ENCODE measurements around the gene SPP1.
"Not testable (repeated sequence)": the region's sequence is repeated elsewhere in the genome, so short reads cannot be mapped to it uniquely, and the experiment has no call there.

The SPP1 gene

DNA sequence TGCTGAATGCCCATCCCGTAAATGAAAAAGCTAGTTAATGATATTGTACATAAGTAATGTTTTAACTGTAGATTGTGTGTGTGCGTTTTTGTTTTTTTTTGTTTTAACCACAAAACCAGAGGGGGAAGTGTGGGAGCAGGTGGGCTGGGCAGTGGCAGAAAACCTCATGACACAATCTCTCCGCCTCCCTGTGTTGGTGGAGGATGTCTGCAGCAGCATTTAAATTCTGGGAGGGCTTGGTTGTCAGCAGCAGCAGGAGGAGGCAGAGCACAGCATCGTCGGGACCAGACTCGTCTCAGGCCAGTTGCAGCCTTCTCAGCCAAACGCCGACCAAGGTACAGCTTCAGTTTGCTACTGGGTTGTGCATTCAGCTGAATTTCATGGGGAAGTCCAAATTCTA is at the start of gene SPP1:
Gene SPP1 (plus strand): TSS at position 249 of the 400 bp plus-strand sequence. CDS start 1,182 bp downstream, outside the sequence.
- peak within 1 kb of the TSS; percentile 32 for H3K27ac Mint-ChIP-seq
- H3K27me3 Mint-ChIP-seq (ENCODE audit: low read depth), result peaks cover 55% of the 10 kb centered on the region
- no peaks in the 10 kb centered on the region for H3K9me3 Mint-ChIP-seq
- H3K36me3 Mint-ChIP-seq (ENCODE audit: low read depth), result no peaks in the 10 kb centered on the region
- peak within 1 kb of the TSS; percentile 26 for H3K4me3 Mint-ChIP-seq
- peaks cover 6% of the 10 kb centered on the region for H3K4me1 Mint-ChIP-seq (ENCODE audit: low read depth)

GRCh38 chr4:87926554-87927098 is 48.9 kb upstream of the SPP1 start:
- Mint-ChIP-seq H3K4me3 (no peak overlapping the region), H3K9me3 (no peaks in the 10 kb centered on the region), H3K4me1 (ENCODE audit: low read depth) (no peaks in the 10 kb centered on the region), H3K27me3 (ENCODE audit: low read depth) (no peaks in the 10 kb centered on the region), H3K27ac (no peak overlapping the region), H3K36me3 (ENCODE audit: low read depth) (no peaks in the 10 kb centered on the region)

GRCh38 chr4:87930629-87931028 is 44.9 kb upstream of the SPP1 start:
- Mint-ChIP-seq H3K4me1 (ENCODE audit: low read depth) (no peaks in the 10 kb centered on the region), H3K9me3 (no peaks in the 10 kb centered on the region), H3K27me3 (ENCODE audit: low read depth) (peaks cover 4% of the 10 kb centered on the region), H3K4me3 (no peak overlapping the region), H3K27ac (no peak overlapping the region), H3K36me3 (ENCODE audit: low read depth) (no peaks in the 10 kb centered on the region)

DNA sequence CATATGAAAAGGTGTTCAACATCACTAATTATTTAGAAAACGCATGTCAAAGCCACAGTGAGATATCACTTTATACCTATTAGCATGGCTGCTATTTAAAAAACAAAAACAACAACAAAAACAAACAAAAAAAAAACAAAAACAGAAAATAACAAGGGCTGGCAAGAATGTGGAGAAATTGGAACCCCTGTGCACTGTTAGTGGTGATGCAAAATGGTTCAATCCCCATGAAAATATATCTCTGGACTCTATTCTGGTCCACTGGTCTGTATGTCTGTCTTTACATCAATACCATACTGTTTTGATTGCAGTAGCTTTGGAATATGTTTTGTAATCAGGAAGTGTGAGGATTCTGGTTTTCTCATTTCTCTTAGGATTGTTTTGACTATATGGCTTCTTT is 43.6 kb upstream of the SPP1 start:
- Mint-ChIP-seq H3K27ac (no peak overlapping the region), H3K27me3 (ENCODE audit: low read depth) (peaks cover 4% of the 10 kb centered on the region), H3K36me3 (ENCODE audit: low read depth) (no peaks in the 10 kb centered on the region), H3K4me3 (no peak overlapping the region), H3K9me3 (no peaks in the 10 kb centered on the region), H3K4me1 (ENCODE audit: low read depth) (no peaks in the 10 kb centered on the region)

DNA sequence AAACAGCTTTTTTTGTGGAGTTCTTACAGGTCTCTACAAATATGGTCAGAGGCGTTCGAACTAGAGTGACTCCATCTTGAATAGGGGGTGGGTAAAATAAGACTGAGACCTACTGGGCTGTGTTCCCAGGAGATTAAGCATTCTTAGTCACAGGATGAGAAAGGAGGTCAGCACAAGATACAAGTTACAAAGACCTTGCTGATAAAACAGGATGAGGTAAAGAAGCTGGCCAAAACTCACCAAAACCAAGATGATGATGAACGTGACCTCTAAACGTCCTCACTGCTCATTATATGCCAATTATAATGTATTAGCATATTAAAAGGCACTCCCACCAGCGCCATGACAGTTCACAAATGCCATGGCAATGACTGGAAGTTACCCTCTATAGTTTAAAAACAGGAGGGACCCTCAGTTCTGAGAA is 42.8 kb upstream of the SPP1 start:
- Mint-ChIP-seq H3K4me3 (no peak overlapping the region), H3K27ac (no peak overlapping the region), H3K27me3 (ENCODE audit: low read depth) (peaks cover 4% of the 10 kb centered on the region), H3K36me3 (ENCODE audit: low read depth) (no peaks in the 10 kb centered on the region), H3K9me3 (no peaks in the 10 kb centered on the region), H3K4me1 (ENCODE audit: low read depth) (no peaks in the 10 kb centered on the region)

GRCh38 chr4:87933337-87933736 is 42.2 kb upstream of the SPP1 start:
- H3K36me3 Mint-ChIP-seq (ENCODE audit: low read depth), result no peaks in the 10 kb centered on the region
- no peak overlapping the region for H3K27ac Mint-ChIP-seq
- peaks cover 4% of the 10 kb centered on the region for H3K27me3 Mint-ChIP-seq (ENCODE audit: low read depth)
- no peaks in the 10 kb centered on the region for H3K4me1 Mint-ChIP-seq (ENCODE audit: low read depth)
- no peak overlapping the region for H3K4me3 Mint-ChIP-seq
- no peaks in the 10 kb centered on the region for H3K9me3 Mint-ChIP-seq

DNA sequence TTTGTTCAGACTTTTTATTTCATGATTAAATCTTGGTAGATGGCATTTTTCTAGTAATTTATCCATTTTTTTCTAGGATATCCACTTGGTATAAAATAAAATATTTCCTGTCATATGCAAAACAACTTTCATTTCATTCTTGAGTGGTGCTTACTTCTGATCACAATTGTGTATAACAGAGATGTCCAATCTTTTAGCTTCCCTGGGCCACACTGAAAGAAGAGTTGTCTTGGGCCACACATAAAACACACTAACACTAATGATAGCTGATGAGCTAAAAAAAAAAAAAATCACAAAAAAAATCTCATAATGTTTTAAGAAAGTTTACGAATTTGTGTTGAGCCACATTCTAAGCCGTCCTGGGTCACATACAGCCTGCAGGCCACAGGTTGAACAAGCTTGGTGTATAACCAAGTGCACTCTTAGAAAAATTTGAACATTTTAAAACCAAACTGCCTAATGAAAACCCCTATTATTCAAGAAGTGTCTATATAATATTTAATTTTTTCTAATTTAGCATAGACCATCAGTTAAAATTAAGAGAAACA is 41.3 kb upstream of the SPP1 start:
- H3K4me1 Mint-ChIP-seq (ENCODE audit: low read depth), result no peaks in the 10 kb centered on the region
- no peaks in the 10 kb centered on the region for H3K36me3 Mint-ChIP-seq (ENCODE audit: low read depth)
- H3K27me3 Mint-ChIP-seq (ENCODE audit: low read depth), result peaks cover 4% of the 10 kb centered on the region
- no peak overlapping the region for H3K4me3 Mint-ChIP-seq
- H3K9me3 Mint-ChIP-seq, result no peaks in the 10 kb centered on the region
- H3K27ac Mint-ChIP-seq, result no peak overlapping the region

DNA sequence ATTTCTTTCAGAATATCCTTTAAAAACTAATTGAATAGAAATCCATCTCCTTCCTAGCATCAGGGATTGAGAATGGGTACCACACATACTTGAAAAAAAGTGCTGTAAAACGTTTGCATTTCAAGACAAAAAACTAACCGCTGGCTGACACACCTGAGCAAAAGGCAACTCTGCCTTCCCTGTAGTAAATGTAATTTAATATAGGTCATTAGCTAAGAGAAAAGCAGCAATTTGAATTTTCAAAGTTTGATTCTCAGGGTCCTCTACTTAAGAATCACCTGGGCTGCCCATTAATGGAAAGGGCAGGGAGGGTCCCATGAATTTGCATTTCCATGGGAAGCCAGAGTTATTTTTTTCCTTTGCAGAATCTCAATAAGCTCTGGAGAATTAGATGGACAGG is 40.5 kb upstream of the SPP1 start:
- no peaks in the 10 kb centered on the region for H3K4me1 Mint-ChIP-seq (ENCODE audit: low read depth)
- no peak overlapping the region for H3K4me3 Mint-ChIP-seq
- H3K36me3 Mint-ChIP-seq (ENCODE audit: low read depth), result no peaks in the 10 kb centered on the region
- H3K27ac Mint-ChIP-seq, result no peak overlapping the region
- peaks cover 4% of the 10 kb centered on the region for H3K27me3 Mint-ChIP-seq (ENCODE audit: low read depth)
- no peaks in the 10 kb centered on the region for H3K9me3 Mint-ChIP-seq

DNA sequence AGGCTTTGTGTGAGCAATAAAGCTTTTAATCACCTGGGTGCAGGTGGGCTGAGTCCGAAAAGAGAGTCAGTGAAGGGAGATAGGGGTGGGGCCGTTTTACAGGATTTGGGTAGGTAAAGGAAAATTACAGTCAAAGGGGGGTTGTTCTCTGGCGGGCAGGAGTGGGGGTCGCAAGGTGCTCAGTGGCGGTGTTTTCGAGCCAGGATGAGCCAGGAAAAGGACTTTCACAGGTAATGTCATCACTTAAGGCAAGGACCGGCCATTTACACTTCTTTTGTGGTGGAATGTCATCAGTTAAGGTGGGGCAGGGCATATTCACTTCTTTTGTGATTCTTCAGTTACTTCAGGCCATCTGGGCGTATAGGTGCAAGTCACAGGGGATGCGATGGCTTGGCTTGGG is 39.6 kb upstream of the SPP1 start:
- not testable (repeated sequence) for H3K27me3 Mint-ChIP-seq (ENCODE audit: low read depth); H3K4me1 Mint-ChIP-seq (ENCODE audit: low read depth); H3K36me3 Mint-ChIP-seq (ENCODE audit: low read depth); H3K9me3 Mint-ChIP-seq; H3K4me3 Mint-ChIP-seq; H3K27ac Mint-ChIP-seq

GRCh38 chr4:87937523-87937922 is 38.0 kb upstream of the SPP1 start:
- H3K27ac Mint-ChIP-seq, result no peak overlapping the region
- no peaks in the 10 kb centered on the region for H3K4me1 Mint-ChIP-seq (ENCODE audit: low read depth)
- H3K27me3 Mint-ChIP-seq (ENCODE audit: low read depth), result peaks cover 5% of the 10 kb centered on the region
- H3K9me3 Mint-ChIP-seq, result no peaks in the 10 kb centered on the region
- no peaks in the 10 kb centered on the region for H3K36me3 Mint-ChIP-seq (ENCODE audit: low read depth)
- H3K4me3 Mint-ChIP-seq, result no peak overlapping the region

DNA sequence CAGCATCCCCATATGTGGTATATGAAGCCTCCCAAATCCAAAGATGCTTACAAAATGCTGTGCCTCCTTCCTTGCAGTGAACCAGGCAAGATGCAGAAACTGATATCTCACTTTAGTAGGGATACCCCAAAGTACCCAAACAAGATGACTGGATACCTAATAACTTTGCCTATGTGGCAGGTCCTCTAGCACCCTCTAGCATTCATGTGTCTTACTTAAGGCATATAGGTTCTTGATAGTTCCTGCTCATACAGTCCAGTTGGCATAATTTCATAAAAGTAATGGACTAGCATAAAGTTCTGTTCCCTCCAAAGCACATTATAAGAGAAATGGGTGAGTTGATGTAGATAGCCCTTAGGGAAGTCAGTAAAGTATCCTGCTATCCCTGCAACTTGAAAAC is 36.8 kb upstream of the SPP1 start:
- H3K4me1 Mint-ChIP-seq (ENCODE audit: low read depth), result no peaks in the 10 kb centered on the region
- H3K9me3 Mint-ChIP-seq, result no peaks in the 10 kb centered on the region
- H3K36me3 Mint-ChIP-seq (ENCODE audit: low read depth), result no peaks in the 10 kb centered on the region
- no peak overlapping the region for H3K27ac Mint-ChIP-seq
- H3K4me3 Mint-ChIP-seq, result no peak overlapping the region
- peaks cover 6% of the 10 kb centered on the region for H3K27me3 Mint-ChIP-seq (ENCODE audit: low read depth)

- Mint-ChIP-seq H3K9me3 (no peaks in the 10 kb centered on the region), H3K27me3 (ENCODE audit: low read depth) (peaks cover 6% of the 10 kb centered on the region), H3K27ac (no peak overlapping the region), H3K4me3 (no peak overlapping the region), H3K4me1 (ENCODE audit: low read depth) (no peaks in the 10 kb centered on the region), H3K36me3 (ENCODE audit: low read depth) (no peaks in the 10 kb centered on the region)
Observed at GRCh38 chr4:87939978-87940690, 35.4 kb upstream of the SPP1 start.

DNA sequence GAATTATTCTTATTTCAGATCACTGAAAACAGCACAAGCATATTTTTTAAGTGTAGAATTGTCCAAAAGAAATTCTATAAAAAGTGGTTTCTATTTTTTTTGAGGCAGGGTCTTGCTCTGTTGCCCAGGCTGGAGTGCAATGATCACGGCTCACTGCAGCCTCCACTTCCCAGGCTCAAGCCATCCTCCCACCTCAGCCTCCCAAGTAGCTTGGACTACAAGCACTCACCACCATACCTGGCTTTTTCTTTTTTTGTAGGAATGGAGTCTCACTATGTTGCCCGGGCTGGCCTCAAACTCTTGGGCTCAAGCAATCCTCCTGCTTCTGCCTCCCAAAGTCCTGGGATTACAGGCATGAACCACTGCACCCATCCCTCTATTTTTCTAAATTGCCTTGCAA is 34.7 kb upstream of the SPP1 start:
- H3K4me3 Mint-ChIP-seq; H3K36me3 Mint-ChIP-seq (ENCODE audit: low read depth); H3K4me1 Mint-ChIP-seq (ENCODE audit: low read depth); H3K27me3 Mint-ChIP-seq (ENCODE audit: low read depth); H3K27ac Mint-ChIP-seq; H3K9me3 Mint-ChIP-seq: not testable (repeated sequence)

DNA sequence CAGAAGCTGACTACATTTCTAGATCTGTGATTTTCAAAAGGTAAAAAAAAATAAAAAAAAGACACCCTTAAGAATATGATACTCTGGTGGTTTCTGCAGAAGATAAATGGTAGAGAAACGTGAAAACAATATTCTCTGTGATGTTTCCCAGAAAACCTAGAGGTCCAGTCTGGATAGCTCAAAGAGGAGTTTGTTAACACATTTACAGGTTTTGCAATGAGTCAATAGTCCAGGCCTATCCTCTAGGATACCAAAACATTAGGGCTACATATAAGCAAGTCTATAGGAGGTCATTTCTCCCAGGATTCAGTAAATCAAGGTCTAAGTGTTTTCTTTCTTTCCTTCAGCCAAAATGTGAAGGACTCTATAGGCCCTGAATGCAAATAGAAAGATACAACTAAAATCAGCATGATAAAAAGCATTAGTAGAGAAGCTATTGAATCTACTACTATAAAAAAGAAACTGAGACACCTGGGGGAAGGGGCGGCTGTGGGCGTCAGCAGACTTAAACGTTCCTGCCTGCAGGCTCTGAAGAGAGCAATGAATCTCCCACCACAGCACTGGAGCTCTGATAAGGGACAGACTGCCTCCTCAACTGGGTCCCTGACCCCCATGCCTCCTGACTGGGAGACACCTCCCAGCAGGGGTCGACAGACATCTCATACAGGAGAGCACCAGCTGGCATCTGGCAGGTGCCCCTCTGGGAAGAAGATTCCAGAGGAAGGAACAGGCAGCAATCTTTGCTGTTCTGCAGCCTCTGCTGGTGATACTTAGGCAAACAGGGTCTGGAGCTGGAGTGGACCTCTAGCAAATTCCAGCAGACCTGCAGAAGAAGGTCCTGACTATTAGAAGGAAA is 33.7 kb upstream of the SPP1 start:
- no peaks in the 10 kb centered on the region for H3K4me1 Mint-ChIP-seq (ENCODE audit: low read depth)
- peaks cover 6% of the 10 kb centered on the region for H3K27me3 Mint-ChIP-seq (ENCODE audit: low read depth)
- no peak overlapping the region for H3K4me3 Mint-ChIP-seq
- H3K9me3 Mint-ChIP-seq, result no peaks in the 10 kb centered on the region
- H3K36me3 Mint-ChIP-seq (ENCODE audit: low read depth), result no peaks in the 10 kb centered on the region
- no peak overlapping the region for H3K27ac Mint-ChIP-seq

DNA sequence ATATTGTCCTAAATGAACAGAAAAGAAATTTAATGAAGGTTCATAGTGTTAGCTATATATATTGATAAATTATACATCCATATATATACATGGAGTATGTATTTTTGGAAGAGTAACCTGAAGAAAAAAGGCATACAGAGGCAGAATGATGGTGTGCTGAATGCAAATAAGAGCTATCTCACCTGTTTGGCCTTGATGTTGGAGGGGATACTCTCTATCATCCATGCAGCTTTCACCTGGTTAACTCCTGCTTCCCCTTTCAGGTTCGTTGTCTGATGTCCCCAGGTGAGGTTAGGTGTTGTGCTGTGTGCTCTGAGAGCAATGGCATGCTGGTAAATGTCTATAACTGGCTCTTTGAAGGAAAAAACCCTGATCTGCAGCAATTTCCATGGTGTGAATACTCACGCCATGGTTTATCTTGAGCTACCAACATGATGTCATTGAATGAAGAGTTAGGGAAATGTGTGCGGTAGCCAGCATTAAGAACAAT is 31.8 kb upstream of the SPP1 start:
- no peak overlapping the region for H3K27ac Mint-ChIP-seq
- H3K4me3 Mint-ChIP-seq, result no peak overlapping the region
- no peaks in the 10 kb centered on the region for H3K9me3 Mint-ChIP-seq
- H3K36me3 Mint-ChIP-seq (ENCODE audit: low read depth), result no peaks in the 10 kb centered on the region
- no peaks in the 10 kb centered on the region for H3K4me1 Mint-ChIP-seq (ENCODE audit: low read depth)
- H3K27me3 Mint-ChIP-seq (ENCODE audit: low read depth), result peaks cover 6% of the 10 kb centered on the region
